ENCODE results near the gene ICOSLG.

DNA sequence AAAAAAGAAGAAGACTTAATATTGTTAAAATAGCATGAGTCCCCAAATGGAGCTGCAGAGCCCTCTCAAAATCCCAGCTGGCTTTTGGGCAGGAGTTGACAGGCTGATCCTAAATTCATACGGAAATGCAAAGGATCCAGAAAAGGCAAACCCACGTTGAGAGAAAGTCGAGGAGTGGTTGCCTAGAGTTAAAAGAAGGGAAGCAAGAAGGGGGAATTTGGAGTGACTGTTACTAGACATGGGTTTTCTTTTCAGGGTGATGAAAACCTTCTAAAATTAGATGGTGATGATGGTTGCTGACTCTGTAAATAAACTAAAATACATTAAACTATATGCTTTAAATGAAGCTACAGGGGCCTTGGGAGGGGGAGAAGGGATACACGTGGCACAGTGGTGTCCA, 19.3 kb upstream of the ICOSLG start:
- TF ChIP-seq, protein P1, sequence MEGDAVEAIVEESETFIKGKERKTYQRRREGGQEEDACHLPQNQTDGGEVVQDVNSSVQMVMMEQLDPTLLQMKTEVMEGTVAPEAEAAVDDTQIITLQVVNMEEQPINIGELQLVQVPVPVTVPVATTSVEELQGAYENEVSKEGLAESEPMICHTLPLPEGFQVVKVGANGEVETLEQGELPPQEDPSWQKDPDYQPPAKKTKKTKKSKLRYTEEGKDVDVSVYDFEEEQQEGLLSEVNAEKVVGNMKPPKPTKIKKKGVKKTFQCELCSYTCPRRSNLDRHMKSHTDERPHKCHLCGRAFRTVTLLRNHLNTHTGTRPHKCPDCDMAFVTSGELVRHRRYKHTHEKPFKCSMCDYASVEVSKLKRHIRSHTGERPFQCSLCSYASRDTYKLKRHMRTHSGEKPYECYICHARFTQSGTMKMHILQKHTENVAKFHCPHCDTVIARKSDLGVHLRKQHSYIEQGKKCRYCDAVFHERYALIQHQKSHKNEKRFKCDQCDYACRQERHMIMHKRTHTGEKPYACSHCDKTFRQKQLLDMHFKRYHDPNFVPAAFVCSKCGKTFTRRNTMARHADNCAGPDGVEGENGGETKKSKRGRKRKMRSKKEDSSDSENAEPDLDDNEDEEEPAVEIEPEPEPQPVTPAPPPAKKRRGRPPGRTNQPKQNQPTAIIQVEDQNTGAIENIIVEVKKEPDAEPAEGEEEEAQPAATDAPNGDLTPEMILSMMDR (IDR thresholded peaks at IDR 0.05; ENCODE audit: low read depth, low read length), result no peak
- TF ChIP-seq EZH2phosphoT487 (IDR thresholded peaks at IDR 0.05; ENCODE audit: low read depth), result no peak

Measured in OCI-LY3 (cell line).